Right atrium auricular region (tissue), 2 donors: Measurements from ENCODE around the gene AWAT2. TPM values are rescaled to one million over a fixed set of nuclear protein-coding genes. Genes with fewer than 3 reads are reported as not detected.

Experiments
- DNase-seq: peaks from one replicate; pipeline ENCODE4 v3.0.0-alpha.2; 2019; ENCODE audit warnings: low spot score
- H3K27ac ChIP-seq, 2 donors: fragments of 200-600 bp; sonication (generic); 1 replicate in 1 of 2; 2 replicates in 1 of 2; pipeline ENCODE4 v1.5.1; 2016 to 2019
- H3K27me3 ChIP-seq, 2 donors: fragments of 200-600 bp; sonication (generic); one replicate each; pipeline versions ENCODE4 v1.5.1 to v1.6.0; 2017 to 2019
- H3K36me3 ChIP-seq: fragments of 200-600 bp; sonication (generic); one replicate; pipeline ENCODE4 v1.5.1; 2016
- H3K4me1 ChIP-seq, 2 donors: fragments of 200-600 bp; sonication (generic); one replicate each; pipeline versions ENCODE4 v1.5.1 to v1.6.0; 2017 to 2019
- H3K4me3 ChIP-seq, 2 donors: fragments of 200-600 bp; sonication (generic); 1 replicate in 1 of 2; 2 replicates in 1 of 2; pipeline ENCODE4 v1.5.1; 2017 to 2019; ENCODE audit warnings: mild to moderate bottlenecking in 1 of 2, moderate library complexity in 1 of 2
- H3K9me3 ChIP-seq, 2 donors: fragments of 200-600 bp; sonication (generic); one replicate each; pipeline ENCODE4 v1.5.1; 2019
- total RNA-seq, 2 donors: library from RNA; depleted of rRNA; stranded (reverse); fragments of >200 nt; gene quantifications; one replicate each; pipeline ENCODE4 v1.1.0, GENCODE V29; 2016
- TF ChIP-seq, protein P1 (sequence below), 2 donors: fragments of 200-600 bp; sonication (generic); IDR thresholded peaks; one replicate each; pipeline ENCODE4 v1.5.1; 2019; ENCODE audit warnings: antibody characterized with exemption in 2 of 2

The AWAT2 gene
- total RNA-seq, 2 donors from 2014 or later = not detected

GRCh38 chrX:70041993-70042392 is 7.7 kb downstream of the AWAT2 start:
- Histone ChIP-seq H3K4me3 (no peak overlapping the region), H3K36me3 (no peaks in the 10 kb centered on the region), H3K27me3 (no peaks in the 10 kb centered on the region), H3K4me1 (no peaks in the 10 kb centered on the region), H3K27ac (no peak overlapping the region), H3K9me3 (no peaks in the 10 kb centered on the region)
- TF ChIP-seq, protein P1, sequence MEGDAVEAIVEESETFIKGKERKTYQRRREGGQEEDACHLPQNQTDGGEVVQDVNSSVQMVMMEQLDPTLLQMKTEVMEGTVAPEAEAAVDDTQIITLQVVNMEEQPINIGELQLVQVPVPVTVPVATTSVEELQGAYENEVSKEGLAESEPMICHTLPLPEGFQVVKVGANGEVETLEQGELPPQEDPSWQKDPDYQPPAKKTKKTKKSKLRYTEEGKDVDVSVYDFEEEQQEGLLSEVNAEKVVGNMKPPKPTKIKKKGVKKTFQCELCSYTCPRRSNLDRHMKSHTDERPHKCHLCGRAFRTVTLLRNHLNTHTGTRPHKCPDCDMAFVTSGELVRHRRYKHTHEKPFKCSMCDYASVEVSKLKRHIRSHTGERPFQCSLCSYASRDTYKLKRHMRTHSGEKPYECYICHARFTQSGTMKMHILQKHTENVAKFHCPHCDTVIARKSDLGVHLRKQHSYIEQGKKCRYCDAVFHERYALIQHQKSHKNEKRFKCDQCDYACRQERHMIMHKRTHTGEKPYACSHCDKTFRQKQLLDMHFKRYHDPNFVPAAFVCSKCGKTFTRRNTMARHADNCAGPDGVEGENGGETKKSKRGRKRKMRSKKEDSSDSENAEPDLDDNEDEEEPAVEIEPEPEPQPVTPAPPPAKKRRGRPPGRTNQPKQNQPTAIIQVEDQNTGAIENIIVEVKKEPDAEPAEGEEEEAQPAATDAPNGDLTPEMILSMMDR (IDR thresholded peaks at IDR 0.05) = no peak
- peak; percentile 50 for DNase-seq

- Histone ChIP-seq H3K27me3 (no peaks in the 10 kb centered on the region), H3K36me3 (no peaks in the 10 kb centered on the region), H3K4me1 (no peaks in the 10 kb centered on the region), H3K27ac (no peak overlapping the region), H3K9me3 (no peaks in the 10 kb centered on the region), H3K4me3 (no peak overlapping the region)
- TF ChIP-seq, protein P1 (IDR thresholded peaks at IDR 0.05) = no peak
- DNase-seq = no peak
These were observed 10.0 kb downstream of the AWAT2 start for GRCh38 chrX:70039758-70040157.

GRCh38 chrX:70038951-70039350 is 10.8 kb downstream of the AWAT2 start:
- H3K9me3 ChIP-seq = no peaks in the 10 kb centered on the region
- TF ChIP-seq, protein P1 (IDR thresholded peaks at IDR 0.05) = no peak
- H3K4me3 ChIP-seq = no peak overlapping the region
- no peaks in the 10 kb centered on the region for H3K27me3 ChIP-seq
- no peak overlapping the region for H3K27ac ChIP-seq
- peak; percentile 50 for DNase-seq
- no peaks in the 10 kb centered on the region for H3K4me1 ChIP-seq
- H3K36me3 ChIP-seq = no peaks in the 10 kb centered on the region

- H3K36me3 ChIP-seq = no peaks in the 10 kb centered on the region
These were observed 11.2 kb downstream of the AWAT2 start for GRCh38 chrX:70038515-70038914.

DNA sequence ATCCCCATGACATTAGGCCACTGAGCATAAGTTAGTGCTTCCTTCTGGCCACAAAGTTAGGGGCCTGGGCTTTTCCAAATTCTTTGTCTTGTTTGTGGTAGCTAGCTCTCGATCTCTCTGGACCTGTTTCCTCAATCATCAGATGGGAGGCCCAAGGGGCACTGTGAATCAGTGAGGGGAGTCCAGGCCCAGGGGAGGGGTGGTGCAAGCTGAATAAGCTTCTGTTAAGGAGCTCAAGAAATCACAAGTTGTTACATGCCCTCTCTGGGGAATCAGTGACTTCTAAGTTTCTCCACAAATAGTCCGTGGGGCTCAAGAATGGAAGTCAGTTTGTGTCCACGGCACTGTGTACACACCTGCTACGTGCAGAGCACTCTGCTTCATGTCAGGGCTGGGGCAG is 15.1 kb downstream of the AWAT2 start:
- Histone ChIP-seq H3K27me3 (no peaks in the 10 kb centered on the region), H3K4me3 (no peak overlapping the region), H3K27ac (no peak overlapping the region), H3K9me3 (no peaks in the 10 kb centered on the region), H3K4me1 (no peaks in the 10 kb centered on the region), H3K36me3 (no peaks in the 10 kb centered on the region)
- TF ChIP-seq, protein P1 (IDR thresholded peaks at IDR 0.05) = no peak
- DNase-seq = no peak

More at GRCh38 chrX:70038515-70038914, 11.2 kb downstream of the AWAT2 start:
- no peak overlapping the region for H3K27ac ChIP-seq
- TF ChIP-seq, protein P1 (IDR thresholded peaks at IDR 0.05) = no peak
- H3K27me3 ChIP-seq = no peaks in the 10 kb centered on the region
- no peaks in the 10 kb centered on the region for H3K9me3 ChIP-seq
- DNase-seq = no peak
- no peaks in the 10 kb centered on the region for H3K4me1 ChIP-seq
- no peak overlapping the region for H3K4me3 ChIP-seq

DNA sequence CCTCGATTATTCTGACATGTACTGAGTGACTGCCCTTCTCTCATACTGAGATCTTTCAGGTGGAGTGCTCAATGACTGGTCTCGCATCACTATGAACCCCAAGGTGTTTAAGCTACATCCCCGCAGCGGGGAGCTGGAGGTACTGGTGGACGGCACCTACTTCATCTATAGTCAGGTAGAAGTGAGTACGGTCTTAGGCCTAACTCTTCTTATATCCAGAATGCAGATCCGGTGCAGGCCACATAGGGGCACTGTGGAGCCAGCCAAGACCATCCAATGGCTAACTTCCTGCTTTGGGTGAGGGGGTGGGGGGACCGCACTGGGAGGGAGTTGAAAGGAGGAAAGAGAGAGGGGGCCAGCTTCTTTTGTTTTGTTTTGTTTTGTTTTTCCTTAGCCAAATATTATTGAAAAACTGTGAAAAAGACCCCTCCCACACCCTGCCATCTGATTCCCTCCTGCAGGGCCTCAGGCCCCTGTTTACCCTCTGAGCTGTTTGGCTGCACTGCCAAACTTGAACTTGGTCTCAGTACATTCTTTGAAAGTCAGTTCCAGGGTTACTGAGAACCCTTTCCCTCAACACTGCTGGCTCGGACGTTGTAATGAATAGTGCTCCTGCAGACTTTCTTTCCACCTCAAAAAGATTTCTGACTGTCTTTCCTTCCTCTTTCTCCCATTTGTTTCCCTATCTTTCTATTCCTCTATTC is 16.2 kb downstream of the AWAT2 start:
- no peaks in the 10 kb centered on the region for H3K27me3 ChIP-seq
- no peak overlapping the region for H3K27ac ChIP-seq
- no peaks in the 10 kb centered on the region for H3K36me3 ChIP-seq
- H3K4me1 ChIP-seq = no peaks in the 10 kb centered on the region
- no peak for DNase-seq
- no peak overlapping the region for H3K4me3 ChIP-seq
- no peaks in the 10 kb centered on the region for H3K9me3 ChIP-seq
- TF ChIP-seq, protein P1 (IDR thresholded peaks at IDR 0.05) = peak; percentile 50 to 60
